OCI-M2 (cell line): ENCODE measurements around the gene SPOCK2.
"Not testable (repeated sequence)": the region's sequence is repeated elsewhere in the genome, so short reads cannot be mapped to it uniquely, and the experiment has no call there.

ENCODE experiments used
- DNase-seq: peaks from one replicate; lab custom pipeline; 2025; ENCODE audit not compliant: unreplicated experiment; lab: John Stamatoyannopoulos, UW

The SPOCK2 gene

GRCh38 chr10:72087969-72088888 is at the start of gene SPOCK2:
SPOCK2 (minus strand) TSS chr10:72088551; CDS start chr10:72088328, 223 bp downstream.
- no peak for DNase-seq

- no peak for DNase-seq
Measured at GRCh38 chr10:72137583-72137982, 49.2 kb upstream of the SPOCK2 start.

GRCh38 chr10:72136225-72136624 is 47.9 kb upstream of the SPOCK2 start:
- not testable (repeated sequence) for DNase-seq

- no peak for DNase-seq
Measured at GRCh38 chr10:72134785-72135767, 46.7 kb upstream of the SPOCK2 start.

GRCh38 chr10:72133517-72133916 is 45.2 kb upstream of the SPOCK2 start:
- no peak for DNase-seq

GRCh38 chr10:72132854-72133253 is 44.5 kb upstream of the SPOCK2 start:
- no peak for DNase-seq

- DNase-seq = no peak
Measured at GRCh38 chr10:72127571-72127970, 39.2 kb upstream of the SPOCK2 start.

GRCh38 chr10:72126872-72127232 is 38.5 kb upstream of the SPOCK2 start:
- no peak for DNase-seq

- no peak for DNase-seq
Measured at GRCh38 chr10:72126184-72126871, 38.0 kb upstream of the SPOCK2 start.

GRCh38 chr10:72124989-72125388 is 36.6 kb upstream of the SPOCK2 start:
- DNase-seq = no peak

GRCh38 chr10:72124381-72124780 is 36.0 kb upstream of the SPOCK2 start:
- no peak for DNase-seq

GRCh38 chr10:72123616-72124015 is 35.3 kb upstream of the SPOCK2 start:
- no peak for DNase-seq

- no peak for DNase-seq
Measured at GRCh38 chr10:72122221-72122620, 33.9 kb upstream of the SPOCK2 start.

GRCh38 chr10:72121389-72121788 is 33.0 kb upstream of the SPOCK2 start:
- no peak for DNase-seq

- no peak for DNase-seq
Measured at GRCh38 chr10:72116372-72116771, 28.0 kb upstream of the SPOCK2 start.

GRCh38 chr10:72114706-72115450 is 26.5 kb upstream of the SPOCK2 start:
- DNase-seq = no peak

- no peak for DNase-seq
Measured at GRCh38 chr10:72110673-72111401, 22.5 kb upstream of the SPOCK2 start.

- no peak for DNase-seq
Measured at GRCh38 chr10:72109636-72110157, 21.3 kb upstream of the SPOCK2 start.

GRCh38 chr10:72108830-72109635 is 20.7 kb upstream of the SPOCK2 start:
- DNase-seq = no peak
